ENCODE data around the gene POLR2J.
"Not testable (repeated sequence)": the region's sequence is repeated elsewhere in the genome, so short reads cannot be mapped to it uniquely, and the experiment has no call there.

POLR2J gene

DNA sequence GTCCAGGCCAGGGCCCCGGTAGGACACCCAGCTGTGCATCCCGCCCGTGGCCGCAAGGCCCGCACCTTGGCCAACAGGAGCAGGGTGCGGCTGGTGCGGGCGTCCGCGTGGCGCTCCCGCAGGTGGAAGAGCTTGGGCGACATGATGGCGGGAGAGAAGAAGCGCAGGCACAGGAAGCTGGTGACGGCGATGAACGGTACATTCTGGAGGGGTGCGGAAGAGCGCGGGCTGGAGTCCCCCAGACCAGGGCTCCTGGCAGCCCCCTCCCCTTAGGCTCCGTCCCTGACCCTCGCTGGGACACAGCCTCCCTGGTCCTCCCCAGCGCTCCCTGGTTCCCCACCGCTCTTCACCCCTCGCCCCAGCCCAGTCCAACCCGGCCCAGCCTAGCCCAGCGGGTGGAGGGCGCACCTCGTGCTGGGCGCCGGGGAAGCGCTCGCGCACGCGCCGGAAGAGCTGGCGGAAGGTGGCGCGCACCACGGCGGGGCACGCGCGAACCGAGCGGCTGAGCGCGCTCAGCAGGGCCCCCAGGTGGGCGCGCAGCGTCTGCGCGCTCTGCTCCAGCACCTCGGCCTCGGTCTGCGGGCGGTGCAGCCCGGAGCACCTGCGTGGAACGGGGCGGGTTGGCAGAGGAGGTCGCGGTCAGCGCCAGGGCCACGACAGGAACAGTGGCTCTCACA, 15.9 kb upstream of the POLR2J start:
- not testable (repeated sequence) for DNase-seq (ENCODE audit: low spot score)

DNA sequence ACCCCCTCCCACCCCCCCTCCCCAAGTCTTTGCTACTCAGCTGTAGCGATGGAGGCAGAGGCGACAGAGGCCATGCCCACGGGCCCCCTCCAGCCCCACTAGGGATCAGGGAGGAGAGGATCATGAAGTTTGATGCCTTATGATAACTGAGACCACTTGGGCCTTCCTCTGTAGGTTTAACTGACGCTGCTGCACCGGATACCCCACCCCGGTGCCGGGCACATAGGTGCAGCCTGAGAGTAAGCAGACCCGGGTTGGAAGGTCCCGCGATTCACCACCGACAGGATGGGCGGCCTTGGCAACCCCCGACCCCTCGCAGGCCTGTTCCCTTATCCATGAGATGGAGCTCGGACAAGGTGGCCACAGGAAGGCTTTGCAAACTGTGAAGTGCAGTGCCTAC, 15.3 kb upstream of the POLR2J start:
- DNase-seq (ENCODE audit: low spot score): not testable (repeated sequence)

DNA sequence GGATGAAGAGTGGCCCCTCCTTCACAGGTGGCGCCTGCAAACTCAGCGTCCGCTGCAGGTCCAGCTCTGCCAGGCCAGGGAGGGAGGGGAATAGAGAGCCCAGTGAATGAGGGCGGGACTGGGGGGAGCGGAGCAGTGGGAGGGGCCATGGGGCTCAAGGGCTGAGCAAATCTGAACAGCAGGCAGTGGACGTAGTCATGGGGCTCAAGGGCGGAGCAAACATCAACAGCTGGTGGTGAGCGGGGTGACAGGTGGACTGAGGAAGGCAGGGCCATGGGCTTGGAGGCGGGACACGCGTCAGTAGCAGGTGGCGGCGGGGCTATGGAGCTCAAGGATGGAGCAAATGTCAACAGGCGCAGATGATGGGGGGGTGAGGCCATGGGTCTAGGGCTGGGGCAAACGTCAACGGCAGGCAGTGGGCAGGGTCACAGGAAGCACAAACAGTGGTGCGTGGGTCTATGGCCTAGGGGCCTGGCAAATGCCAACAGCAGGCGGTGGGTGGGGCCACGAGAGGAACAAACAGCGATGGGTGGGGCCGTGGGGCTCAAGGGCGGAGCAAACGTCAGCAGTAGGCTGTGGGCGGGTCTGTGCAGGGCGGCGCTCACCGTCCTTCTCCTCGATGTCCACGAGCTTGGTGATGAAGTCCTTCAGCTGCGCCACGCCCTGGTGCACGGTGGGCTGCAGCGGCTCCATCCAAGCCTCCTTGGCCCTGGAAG, 14.7 kb upstream of the POLR2J start:
- not testable (repeated sequence) for DNase-seq (ENCODE audit: low spot score)

DNA sequence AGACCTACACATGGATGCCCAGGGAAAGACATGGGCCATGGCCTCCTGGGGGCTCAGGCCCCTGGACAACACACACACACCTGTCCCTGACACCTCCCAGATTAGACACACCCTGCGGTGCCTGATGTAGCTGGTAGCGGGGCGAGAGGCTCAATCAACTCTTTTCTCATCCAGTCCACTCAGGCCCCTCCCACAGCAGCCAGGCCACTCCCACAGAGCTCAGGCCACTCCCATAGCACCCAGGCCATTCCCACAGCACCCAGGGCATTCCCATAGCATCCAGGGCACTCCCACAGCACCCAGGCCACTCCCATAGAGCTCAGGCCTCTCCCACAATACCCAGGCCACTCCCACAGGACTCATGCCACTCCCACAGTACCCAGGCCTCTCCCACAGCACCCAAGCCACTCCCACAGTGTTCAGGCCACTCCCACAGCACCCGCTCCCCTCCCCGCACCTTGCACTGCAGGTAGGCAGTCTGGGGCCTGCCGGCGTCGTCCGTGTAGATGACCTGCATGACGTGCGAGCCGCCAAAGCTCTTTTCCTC, 11.9 kb upstream of the POLR2J start:
- DNase-seq (ENCODE audit: low spot score): not testable (repeated sequence)

DNA sequence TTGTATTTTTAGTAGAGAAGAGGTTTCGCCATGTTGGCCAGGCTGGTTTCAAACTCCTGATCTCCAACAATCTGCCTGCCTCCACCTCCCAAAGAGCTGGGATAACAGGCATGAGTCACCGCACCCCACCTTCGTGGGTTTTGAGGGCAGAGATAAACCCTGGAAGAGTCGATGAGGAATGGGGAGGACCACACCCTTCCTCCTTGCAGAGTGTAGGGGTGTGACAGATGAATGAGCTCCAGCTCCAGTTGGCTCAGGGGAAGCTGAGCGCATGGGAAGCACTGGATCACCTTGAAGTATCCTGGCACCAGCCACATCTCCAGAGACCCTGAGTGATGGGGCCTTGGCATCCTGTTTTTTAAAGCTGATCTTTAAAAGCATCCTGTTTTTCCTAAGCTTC, 5.6 kb upstream of the POLR2J start:
- not testable (repeated sequence) for DNase-seq (ENCODE audit: low spot score)

DNA sequence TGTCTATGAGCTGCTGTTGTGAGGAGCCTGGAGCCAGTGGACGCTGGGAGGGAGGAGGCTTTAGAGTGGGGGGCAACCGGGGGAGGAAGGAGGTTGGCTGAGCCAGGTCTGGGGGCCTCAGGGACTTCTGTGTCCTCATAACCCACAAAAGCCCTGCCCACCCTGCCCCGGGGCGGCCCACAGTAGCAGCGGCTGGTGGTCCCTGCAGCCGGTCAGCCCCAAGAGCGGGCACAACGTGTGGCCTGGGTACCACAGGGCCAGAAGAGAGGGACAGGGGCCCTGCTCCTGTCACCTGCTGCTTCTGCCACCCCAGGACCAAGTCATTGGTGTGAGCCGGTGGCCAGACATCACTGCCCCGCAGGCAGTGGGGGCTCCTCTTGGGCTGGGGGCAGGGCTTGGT, 3.2 kb upstream of the POLR2J start:
- not testable (repeated sequence) for DNase-seq (ENCODE audit: low spot score)

DNA sequence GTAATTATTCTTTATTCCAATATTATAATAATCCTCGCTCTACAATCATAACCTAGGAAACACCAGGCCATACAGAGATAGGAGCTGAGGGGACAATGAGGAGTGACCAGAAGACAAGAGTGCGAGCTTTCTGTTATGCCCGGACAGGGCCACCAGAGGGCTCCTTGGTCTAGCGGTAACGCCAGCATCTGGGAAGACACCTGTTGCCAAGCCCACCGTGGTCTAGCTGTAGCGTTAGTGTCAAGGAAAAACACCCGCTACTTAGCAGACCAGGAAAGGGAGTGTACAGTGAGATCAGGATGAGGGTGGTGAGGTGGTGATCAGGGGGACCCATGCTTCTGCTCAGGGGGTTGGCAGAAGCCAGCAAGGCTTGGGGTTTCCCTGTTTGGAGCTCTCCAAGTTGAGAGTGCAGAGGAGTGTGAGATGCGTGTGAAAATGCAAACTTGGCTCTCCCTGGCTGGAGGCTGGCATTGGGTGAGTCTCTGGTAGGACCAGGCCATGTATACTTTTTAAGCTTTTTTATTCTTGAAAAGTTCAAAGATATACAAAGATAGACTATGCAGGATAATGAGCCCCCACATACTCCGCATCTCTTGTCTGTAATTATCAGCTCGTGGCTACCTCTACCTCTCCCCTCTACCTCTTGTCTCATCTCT, 1.4 kb upstream of the POLR2J start:
- DNase-seq (ENCODE audit: low spot score): not testable (repeated sequence)

DNA sequence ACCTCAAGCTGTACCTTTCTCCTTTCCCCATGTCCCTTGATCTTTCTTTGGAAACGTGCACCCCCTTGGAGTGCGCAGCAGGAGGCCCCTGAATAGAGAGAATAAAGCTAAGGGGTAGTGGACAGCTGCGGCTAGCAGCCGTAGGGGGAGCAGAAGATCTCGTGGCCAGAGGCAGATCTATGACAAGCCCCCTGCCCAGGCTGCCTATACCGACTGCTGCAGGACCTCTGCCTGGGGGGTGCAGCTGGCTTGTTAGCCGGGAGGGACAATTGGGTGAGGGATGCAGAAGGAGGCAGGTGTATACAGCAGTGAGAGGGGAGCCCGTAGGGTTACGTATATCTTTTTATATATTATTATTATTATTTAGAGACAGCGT, 475 bp upstream of the POLR2J start:
- DNase-seq (ENCODE audit: low spot score): not testable (repeated sequence)

DNA sequence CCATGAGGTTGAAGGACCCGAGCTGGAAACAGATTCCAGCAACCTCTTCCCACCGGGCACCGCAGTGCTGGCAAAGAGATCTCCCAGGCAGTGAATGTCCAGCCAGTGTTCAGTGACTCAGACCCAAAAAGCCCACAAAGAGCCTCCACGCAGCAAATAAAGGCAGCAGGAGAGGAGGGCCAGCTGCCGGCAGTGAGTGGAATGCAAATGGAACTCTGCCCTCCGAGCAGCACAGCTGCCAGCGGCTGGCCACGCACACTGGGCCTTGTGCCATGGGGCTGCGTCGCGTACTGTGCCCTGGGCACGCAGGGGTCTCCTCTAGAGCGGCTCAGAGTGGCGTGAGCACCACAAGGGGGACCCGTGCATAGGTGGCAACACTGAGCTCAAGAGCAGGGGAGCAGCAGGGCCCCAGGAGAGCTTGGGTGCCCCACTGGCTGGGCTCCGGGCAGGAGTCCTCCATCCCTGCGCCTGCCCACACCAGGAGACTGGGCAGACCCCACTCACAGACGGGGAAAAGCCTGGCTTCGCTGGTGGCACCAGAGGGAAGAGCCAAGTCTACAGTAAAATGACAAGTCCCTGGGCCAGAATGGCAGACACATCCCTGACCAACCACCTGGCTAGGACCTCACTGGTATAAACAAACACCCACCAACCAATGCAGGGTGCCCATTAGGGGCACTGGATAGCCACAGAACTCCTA, 3.8 kb downstream of the POLR2J start:
- DNase-seq (ENCODE audit: low spot score): not testable (repeated sequence)

DNA sequence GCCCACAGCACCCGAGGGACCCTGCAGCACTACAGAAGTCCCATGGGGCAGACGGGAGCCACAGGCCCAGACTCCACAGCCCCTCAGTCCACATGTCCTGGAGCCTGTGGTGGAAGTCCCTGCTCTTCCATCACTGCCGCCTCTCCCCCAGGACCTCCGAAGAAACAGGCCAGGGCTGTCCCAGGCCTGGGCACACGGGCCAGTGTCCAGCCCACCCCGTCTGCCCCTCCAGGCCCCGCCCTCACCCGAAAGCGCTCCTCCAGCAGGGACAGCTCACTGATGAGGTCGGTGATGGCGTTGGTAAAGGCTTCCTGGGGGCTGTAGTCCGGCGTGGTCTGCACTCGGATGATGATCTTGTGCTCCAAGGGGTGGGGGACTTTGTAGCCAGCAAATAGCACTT, 4.6 kb downstream of the POLR2J start:
- DNase-seq (ENCODE audit: low spot score): not testable (repeated sequence)

DNA sequence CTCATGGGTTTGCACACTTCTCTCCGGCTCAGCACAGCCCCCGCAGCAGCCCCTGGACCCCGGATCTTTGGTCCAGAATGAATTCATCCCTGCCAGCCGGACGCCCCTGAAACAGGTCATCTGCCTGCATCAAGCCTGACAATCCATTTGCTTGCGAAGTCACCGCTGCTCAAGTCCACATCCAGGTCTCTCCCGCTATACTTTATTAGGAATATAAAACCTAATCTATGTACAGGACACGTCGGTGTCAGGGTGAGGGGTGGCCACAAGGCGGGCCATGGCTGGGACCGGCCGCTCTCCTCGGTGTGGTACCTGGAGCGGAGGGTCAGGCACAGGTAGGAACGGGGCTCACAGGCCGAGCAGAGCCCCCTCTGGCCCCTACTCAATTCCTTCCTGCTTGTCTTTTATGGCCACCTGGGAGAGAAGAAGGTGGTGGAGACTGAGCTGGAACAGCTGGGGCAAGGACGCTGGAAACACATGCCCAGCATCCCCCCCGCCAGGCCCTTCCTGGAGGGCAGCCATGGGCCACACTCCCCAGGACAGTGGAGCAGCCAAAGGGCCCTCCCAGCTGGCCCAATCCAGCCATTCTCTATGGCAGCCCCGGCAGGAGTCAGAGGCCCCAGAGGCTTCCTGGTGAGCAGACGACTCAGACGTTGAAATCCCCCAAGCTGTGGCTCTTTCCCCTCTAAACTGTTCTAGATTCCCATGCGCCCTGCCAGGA, 5.3 kb downstream of the POLR2J start:
- DNase-seq (ENCODE audit: low spot score): no peak

DNA sequence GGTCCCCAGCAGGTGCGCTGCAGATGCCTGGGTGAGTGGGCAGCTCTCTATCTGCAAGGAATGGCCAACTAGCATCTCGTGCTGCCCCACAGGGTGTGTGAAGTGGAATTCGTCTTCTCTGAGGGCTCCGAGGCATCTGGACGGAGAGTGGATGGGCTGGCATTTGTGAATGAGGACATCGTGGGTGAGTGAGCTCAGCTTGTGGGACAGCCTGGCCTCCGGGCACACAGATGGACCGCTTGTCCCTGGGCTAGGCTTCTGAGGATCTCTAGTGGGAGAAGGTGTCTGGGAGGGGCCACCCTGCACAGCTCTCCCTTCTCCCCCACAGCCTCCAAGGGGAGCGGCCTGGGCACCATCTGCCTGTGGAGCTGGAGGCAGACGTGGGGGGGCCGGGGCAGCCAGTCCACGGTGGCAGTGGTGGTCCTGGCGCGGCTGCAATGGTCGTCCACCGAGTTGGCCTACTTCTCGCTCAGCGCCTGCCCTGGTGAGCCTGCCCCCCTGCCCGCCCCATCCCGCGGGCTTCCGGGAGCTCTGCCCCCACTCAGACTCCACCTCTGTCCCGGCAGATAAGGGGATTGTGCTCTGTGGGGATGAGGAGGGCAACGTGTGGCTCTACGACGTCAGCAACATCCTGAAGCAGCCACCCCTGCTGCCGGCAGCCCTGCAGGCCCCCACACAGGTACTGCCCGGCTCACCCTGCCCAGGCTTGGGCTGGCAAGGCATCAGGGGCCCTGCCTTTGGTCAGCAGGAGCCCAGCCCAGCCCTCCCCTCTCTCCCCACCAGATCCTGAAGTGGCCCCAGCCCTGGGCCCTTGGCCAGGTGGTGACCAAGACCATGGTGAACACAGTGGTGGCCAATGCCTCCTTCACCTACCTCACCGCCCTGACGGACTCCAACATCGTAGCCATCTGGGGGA, 6.3 kb downstream of the POLR2J start:
- DNase-seq (ENCODE audit: low spot score): no peak

DNA sequence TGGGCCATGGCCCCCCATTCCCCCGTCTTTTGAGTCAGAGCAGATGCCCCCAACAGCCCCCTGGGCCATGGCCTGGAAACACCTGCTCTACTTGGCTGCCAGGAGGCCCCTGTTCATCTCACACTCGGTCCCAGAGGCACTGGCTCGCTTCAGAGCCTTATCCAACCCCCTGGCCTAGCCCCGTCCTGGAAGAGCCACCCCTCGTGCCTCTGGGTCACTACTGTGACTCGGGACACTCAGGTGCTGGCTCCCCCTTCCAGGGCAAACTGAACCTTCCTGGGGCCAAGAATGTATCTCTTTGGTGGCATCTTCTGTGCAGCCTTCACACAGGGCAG, 7.0 kb downstream of the POLR2J start:
- DNase-seq (ENCODE audit: low spot score): no peak

DNA sequence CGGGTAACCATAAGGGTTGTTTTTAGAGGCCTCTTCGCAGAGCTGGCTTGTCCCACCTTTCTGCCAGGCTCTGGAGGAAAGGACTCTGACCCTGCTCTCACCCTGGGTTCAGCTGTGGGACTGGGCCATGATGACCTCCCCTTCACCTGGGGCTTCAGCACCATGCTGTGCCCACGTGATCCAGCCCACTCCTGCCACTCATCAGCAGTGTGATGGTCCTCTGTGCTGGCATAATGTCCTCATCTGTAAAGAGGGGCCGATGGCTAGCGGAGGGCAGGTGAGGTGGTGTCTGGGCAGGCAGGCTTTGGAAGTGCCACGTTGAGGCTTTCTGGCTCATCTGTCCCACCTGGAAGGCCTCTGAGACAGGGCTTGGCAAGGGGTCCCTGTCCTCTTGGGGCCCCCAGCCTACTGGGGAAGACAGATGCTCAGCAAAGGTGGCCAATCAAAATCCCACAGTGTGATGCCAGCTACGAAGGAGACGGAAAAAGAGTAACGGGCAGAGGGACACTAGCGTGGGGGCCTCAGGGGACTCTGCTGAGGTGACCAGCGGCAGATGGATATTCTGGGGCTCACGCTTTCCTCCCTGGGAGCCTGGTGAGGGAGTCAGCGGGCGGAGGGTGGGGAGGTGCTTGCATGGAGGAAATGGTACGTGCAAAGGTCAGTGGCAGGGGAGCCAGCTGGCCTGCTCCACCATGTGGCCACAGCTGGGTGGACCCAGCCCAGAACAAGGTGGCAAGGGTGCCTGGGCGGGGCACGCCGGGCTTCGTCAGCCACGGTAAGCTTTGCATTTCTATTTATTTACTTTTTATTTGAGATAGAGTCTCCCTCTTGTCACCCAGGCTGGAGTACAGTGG, 8.5 kb downstream of the POLR2J start:
- no peak for DNase-seq (ENCODE audit: low spot score)

DNA sequence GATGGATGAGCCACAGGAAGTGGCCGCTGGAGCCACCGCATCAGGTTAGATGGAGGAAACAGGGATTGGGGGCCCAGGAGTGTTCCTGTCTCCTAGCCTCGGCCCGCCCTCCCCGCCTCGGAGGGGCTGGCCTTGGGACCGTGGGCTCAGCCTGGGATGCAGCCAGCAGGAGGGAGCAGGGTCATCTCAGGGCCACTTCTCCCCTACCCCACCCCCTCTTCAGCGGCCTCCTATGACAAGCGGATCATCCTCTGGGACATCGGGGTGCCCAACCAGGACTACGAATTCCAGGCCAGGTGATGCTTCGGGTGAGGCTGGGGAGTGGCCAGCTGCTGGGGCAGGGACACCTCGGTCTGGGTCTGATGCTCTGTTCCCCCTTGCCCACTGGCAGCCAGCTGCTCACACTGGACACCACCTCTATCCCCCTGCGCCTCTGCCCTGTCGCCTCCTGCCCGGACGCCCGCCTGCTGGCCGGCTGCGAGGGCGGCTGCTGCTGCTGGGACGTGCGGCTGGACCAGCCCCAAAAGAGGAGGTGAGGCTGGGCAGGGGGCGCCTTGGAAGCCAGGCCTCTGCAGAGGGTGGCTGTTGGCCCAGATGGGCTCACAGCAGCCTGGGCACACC, 9.3 kb downstream of the POLR2J start:
- no peak for DNase-seq (ENCODE audit: low spot score)

DNA sequence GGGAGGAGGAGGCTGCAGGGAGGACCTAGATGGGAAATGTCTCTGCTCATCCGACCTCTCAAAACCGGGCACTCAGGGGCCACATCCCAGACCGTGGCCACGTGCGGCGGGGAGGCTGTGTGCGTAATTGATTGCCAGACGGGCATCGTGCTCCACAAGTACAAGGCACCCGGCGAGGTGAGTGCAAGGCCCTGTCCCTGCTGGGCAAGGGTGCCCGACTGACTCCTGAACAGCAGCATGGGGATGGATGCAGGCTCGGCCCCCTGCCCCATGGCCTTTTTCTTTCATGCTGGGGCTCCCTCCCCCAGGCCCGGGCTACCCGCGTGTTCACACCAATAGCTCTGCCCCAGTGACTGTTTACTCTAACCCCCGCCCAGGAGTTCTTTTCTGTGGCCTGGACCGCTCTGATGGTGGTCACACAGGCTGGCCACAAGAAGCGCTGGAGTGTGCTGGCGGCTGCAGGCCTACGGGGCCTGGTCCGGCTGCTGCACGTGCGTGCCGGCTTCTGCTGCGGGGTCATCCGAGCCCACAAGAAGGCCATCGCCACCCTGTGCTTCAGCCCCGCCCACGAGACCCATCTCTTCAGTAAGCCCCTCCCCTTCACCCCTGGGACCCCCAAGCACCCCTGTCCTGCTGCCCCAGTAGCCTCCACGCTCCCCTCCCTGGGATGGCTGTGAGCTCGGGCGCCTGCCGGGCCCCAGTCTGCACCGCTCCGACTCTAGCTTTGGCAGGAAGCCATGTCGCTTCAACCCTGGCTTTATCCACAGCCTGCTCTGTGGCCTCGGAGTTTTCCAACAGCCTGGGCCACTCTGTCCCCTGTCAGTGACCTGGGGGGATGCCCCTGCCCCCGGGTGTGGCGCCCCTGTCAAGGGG, 10.0 kb downstream of the POLR2J start:
- no peak for DNase-seq (ENCODE audit: low spot score)

DNA sequence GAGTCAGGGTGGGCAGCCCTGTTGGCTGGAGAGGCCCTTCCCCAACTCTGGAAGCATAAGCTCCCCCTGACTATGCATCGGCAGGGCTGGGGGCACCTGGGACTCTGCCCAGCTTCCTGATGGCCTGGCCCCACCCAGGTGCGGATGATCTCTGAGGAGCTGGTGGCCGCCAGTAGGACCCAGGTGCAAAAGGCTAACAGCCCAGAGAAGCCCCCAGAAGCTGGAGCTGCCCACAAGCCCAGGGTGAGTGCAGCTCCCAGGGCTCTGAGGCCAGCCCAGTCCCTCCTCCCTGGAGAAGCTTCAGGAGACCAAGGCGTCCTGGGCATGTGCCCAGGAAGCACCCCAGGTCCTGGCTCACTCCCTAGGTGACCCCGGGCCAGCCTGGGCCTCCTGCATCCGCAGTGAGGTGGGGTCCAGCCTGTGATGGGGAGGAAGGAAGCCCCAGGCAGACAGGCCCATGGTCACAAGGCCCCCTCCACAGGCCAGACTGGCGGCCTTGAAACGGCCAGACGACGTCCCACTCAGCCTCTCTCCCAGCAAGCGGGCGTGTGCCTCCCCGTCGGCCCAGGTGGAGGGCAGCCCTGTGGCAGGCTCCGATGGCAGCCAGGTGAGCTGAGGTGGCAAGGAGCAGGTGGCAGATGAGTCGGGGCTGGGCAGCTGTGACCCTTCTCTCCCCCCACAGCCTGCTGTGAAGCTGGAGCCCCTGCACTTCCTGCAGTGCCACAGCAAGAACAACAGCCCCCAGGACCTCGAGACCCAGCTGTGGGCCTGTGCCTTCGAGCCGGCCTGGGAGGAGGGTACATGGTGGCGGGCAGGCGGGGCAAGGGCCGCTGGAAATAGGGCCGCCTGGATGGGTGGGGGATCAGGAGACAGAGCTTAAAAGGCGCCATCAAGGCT, 10.9 kb downstream of the POLR2J start:
- no peak for DNase-seq (ENCODE audit: low spot score)
